ENCODE measurements around the gene RGS11. TPM values are rescaled to one million over a fixed set of nuclear protein-coding genes. Genes with fewer than 3 reads are reported as not detected.

RGS11 gene
- 0.12 TPM for polyA plus RNA-seq (2012; ENCODE audit: low read depth, missing spikeins)

GRCh38 chr16:275786-276232 is at the start of gene RGS11:
TSS of gene RGS11 (minus strand) at chr16:275944. CDS start at chr16:275911, 33 bp downstream.
- no peak for DNase-seq (ENCODE audit: insufficient read length, low spot score)
- FAIRE-seq: no peak
- TF ChIP-seq POLR2A (IDR thresholded peaks at IDR 0.05; ENCODE audit: low read depth, low read length) (no peak), SPI1 (IDR thresholded peaks at IDR 0.05; ENCODE audit: low read depth, low read length) (no peak), POU2F2 (IDR thresholded peaks at IDR 0.05; ENCODE audit: low read depth, low read length) (no peak), TAF1 (IDR thresholded peaks at IDR 0.05; ENCODE audit: low read depth, low read length) (no peak), POLR2AphosphoS5 (IDR thresholded peaks at IDR 0.05; ENCODE audit: low read depth, low read length) (no peak), PAX5 (IDR thresholded peaks at IDR 0.05; ENCODE audit: insufficient read depth, low read length, severe bottlenecking) (no peak)

- DNase-seq (ENCODE audit: insufficient read length, low spot score) (peak; percentile 69), FAIRE-seq (peak; percentile 83)
These were observed 48.9 kb upstream of the RGS11 start for GRCh38 chr16:324451-325334.

GRCh38 chr16:324201-324450 is 48.4 kb upstream of the RGS11 start:
- TF ChIP-seq POU2F2 (IDR thresholded peaks at IDR 0.05; ENCODE audit: low read depth, low read length) (no peak), SPI1 (IDR thresholded peaks at IDR 0.05; ENCODE audit: low read depth, low read length) (no peak), POLR2AphosphoS5 (IDR thresholded peaks at IDR 0.05; ENCODE audit: low read depth, low read length) (no peak), TAF1 (IDR thresholded peaks at IDR 0.05; ENCODE audit: low read depth, low read length) (no peak), POLR2A (IDR thresholded peaks at IDR 0.05; ENCODE audit: low read depth, low read length) (no peak), PAX5 (IDR thresholded peaks at IDR 0.05; ENCODE audit: insufficient read depth, low read length, severe bottlenecking) (no peak)
- FAIRE-seq (no peak), DNase-seq (ENCODE audit: insufficient read length, low spot score) (no peak)

More at GRCh38 chr16:324451-325334, 48.9 kb upstream of the RGS11 start:
- TF ChIP-seq TAF1 (IDR thresholded peaks at IDR 0.05; ENCODE audit: low read depth, low read length) (no peak), SPI1 (IDR thresholded peaks at IDR 0.05; ENCODE audit: low read depth, low read length) (no peak), POLR2AphosphoS5 (IDR thresholded peaks at IDR 0.05; ENCODE audit: low read depth, low read length) (peak; percentile 59), POU2F2 (IDR thresholded peaks at IDR 0.05; ENCODE audit: low read depth, low read length) (no peak; the same call in 1 of the 2 replicates), POLR2A (IDR thresholded peaks at IDR 0.05; ENCODE audit: low read depth, low read length) (peak; percentile 35; the same call in 1 of the 2 replicates), PAX5 (IDR thresholded peaks at IDR 0.05; ENCODE audit: insufficient read depth, low read length, severe bottlenecking) (no peak)

GRCh38 chr16:322476-323143 is 46.9 kb upstream of the RGS11 start:
- TF ChIP-seq POLR2AphosphoS5 (IDR thresholded peaks at IDR 0.05; ENCODE audit: low read depth, low read length): no peak
- no peak for TF ChIP-seq POLR2A (IDR thresholded peaks at IDR 0.05; ENCODE audit: low read depth, low read length)
- TF ChIP-seq PAX5 (IDR thresholded peaks at IDR 0.05; ENCODE audit: insufficient read depth, low read length, severe bottlenecking): no peak
- TF ChIP-seq POU2F2 (IDR thresholded peaks at IDR 0.05; ENCODE audit: low read depth, low read length): no peak
- no peak for TF ChIP-seq TAF1 (IDR thresholded peaks at IDR 0.05; ENCODE audit: low read depth, low read length)
- no peak for TF ChIP-seq SPI1 (IDR thresholded peaks at IDR 0.05; ENCODE audit: low read depth, low read length)
- DNase-seq (ENCODE audit: insufficient read length, low spot score): no peak
- FAIRE-seq: no peak

- peak; percentile 13 for FAIRE-seq
- no peak for DNase-seq (ENCODE audit: insufficient read length, low spot score)
- TF ChIP-seq SPI1 (IDR thresholded peaks at IDR 0.05; ENCODE audit: low read depth, low read length): no peak
- TF ChIP-seq PAX5 (IDR thresholded peaks at IDR 0.05; ENCODE audit: insufficient read depth, low read length, severe bottlenecking): no peak
- TF ChIP-seq TAF1 (IDR thresholded peaks at IDR 0.05; ENCODE audit: low read depth, low read length): no peak
- TF ChIP-seq POLR2AphosphoS5 (IDR thresholded peaks at IDR 0.05; ENCODE audit: low read depth, low read length): no peak
- TF ChIP-seq POU2F2 (IDR thresholded peaks at IDR 0.05; ENCODE audit: low read depth, low read length): no peak
- no peak for TF ChIP-seq POLR2A (IDR thresholded peaks at IDR 0.05; ENCODE audit: low read depth, low read length)
These were observed 45.8 kb upstream of the RGS11 start for GRCh38 chr16:321532-321931.

- TF ChIP-seq POLR2A (IDR thresholded peaks at IDR 0.05; ENCODE audit: low read depth, low read length): no peak
- TF ChIP-seq TAF1 (IDR thresholded peaks at IDR 0.05; ENCODE audit: low read depth, low read length): no peak
- TF ChIP-seq POLR2AphosphoS5 (IDR thresholded peaks at IDR 0.05; ENCODE audit: low read depth, low read length): no peak
- no peak for TF ChIP-seq POU2F2 (IDR thresholded peaks at IDR 0.05; ENCODE audit: low read depth, low read length)
- TF ChIP-seq SPI1 (IDR thresholded peaks at IDR 0.05; ENCODE audit: low read depth, low read length): no peak
- no peak for TF ChIP-seq PAX5 (IDR thresholded peaks at IDR 0.05; ENCODE audit: insufficient read depth, low read length, severe bottlenecking)
- no peak for FAIRE-seq
- no peak for DNase-seq (ENCODE audit: insufficient read length, low spot score)
These were observed 44.5 kb upstream of the RGS11 start for GRCh38 chr16:320206-320605.

- DNase-seq (ENCODE audit: insufficient read length, low spot score) (peak; percentile 47), FAIRE-seq (no peak)
- TF ChIP-seq POLR2A (IDR thresholded peaks at IDR 0.05; ENCODE audit: low read depth, low read length) (no peak), SPI1 (IDR thresholded peaks at IDR 0.05; ENCODE audit: low read depth, low read length) (no peak), POLR2AphosphoS5 (IDR thresholded peaks at IDR 0.05; ENCODE audit: low read depth, low read length) (no peak), PAX5 (IDR thresholded peaks at IDR 0.05; ENCODE audit: insufficient read depth, low read length, severe bottlenecking) (no peak), POU2F2 (IDR thresholded peaks at IDR 0.05; ENCODE audit: low read depth, low read length) (no peak), TAF1 (IDR thresholded peaks at IDR 0.05; ENCODE audit: low read depth, low read length) (no peak)
These were observed 42.9 kb upstream of the RGS11 start for GRCh38 chr16:318628-319027.

GRCh38 chr16:317583-317982 is 41.8 kb upstream of the RGS11 start:
- FAIRE-seq: no peak

More at GRCh38 chr16:317583-317982, 41.8 kb upstream of the RGS11 start:
- no peak for TF ChIP-seq SPI1 (IDR thresholded peaks at IDR 0.05; ENCODE audit: low read depth, low read length)
- TF ChIP-seq PAX5 (IDR thresholded peaks at IDR 0.05; ENCODE audit: insufficient read depth, low read length, severe bottlenecking): no peak
- no peak for TF ChIP-seq POU2F2 (IDR thresholded peaks at IDR 0.05; ENCODE audit: low read depth, low read length)
- no peak for TF ChIP-seq TAF1 (IDR thresholded peaks at IDR 0.05; ENCODE audit: low read depth, low read length)
- TF ChIP-seq POLR2A (IDR thresholded peaks at IDR 0.05; ENCODE audit: low read depth, low read length): no peak
- TF ChIP-seq POLR2AphosphoS5 (IDR thresholded peaks at IDR 0.05; ENCODE audit: low read depth, low read length): no peak
- no peak for DNase-seq (ENCODE audit: insufficient read length, low spot score)
